Liver (tissue), 9 donors: ENCODE measurements around the gene GALNT14. TPM values are rescaled to one million over a fixed set of nuclear protein-coding genes. Genes with fewer than 3 reads are reported as not detected.

Experiments used
- DNase-seq: peaks from one replicate; pipeline ENCODE4 v3.0.0-alpha.2; 2017; ENCODE audit warnings: low spot score
- H3K27ac ChIP-seq, 2 donors: one replicate each; pipeline ENCODE4 v1.7.0; 2013; ENCODE audit warnings: inconsistent platforms in 2 of 2, low read length in 2 of 2, control low read depth in 1 of 2, low read depth in 1 of 2, mild to moderate bottlenecking in 1 of 2
- H3K27me3 ChIP-seq, 4 donors: one replicate each; pipeline versions ENCODE4 v1.6.1 to v1.7.0; 2013; ENCODE audit warnings: low read length in 3 of 4, inconsistent platforms in 1 of 4, mild to moderate bottlenecking in 1 of 4, moderate library complexity in 1 of 4; ENCODE audit not compliant: control insufficient read depth in 4 of 4, insufficient read depth in 4 of 4
- H3K36me3 ChIP-seq, 4 donors: one replicate each; pipeline versions ENCODE4 v1.6.1 to v1.7.0; 2013; ENCODE audit warnings: low read length in 3 of 4, mild to moderate bottlenecking in 3 of 4, low read depth in 1 of 4, moderate library complexity in 1 of 4; ENCODE audit not compliant: control insufficient read depth in 4 of 4, insufficient read depth in 3 of 4
- H3K4me1 ChIP-seq, 4 donors: one replicate each; pipeline versions ENCODE4 v1.6.1 to v1.7.0; 2013; ENCODE audit warnings: low read length in 3 of 4, mild to moderate bottlenecking in 3 of 4, moderate library complexity in 1 of 4; ENCODE audit not compliant: control insufficient read depth in 4 of 4, insufficient read depth in 4 of 4
- H3K4me3 ChIP-seq, 3 donors: one replicate each; pipeline versions ENCODE4 v1.6.1 to v1.7.0; 2013; ENCODE audit warnings: low read length in 3 of 3, control low read depth in 1 of 3, low read depth in 1 of 3, mild to moderate bottlenecking in 1 of 3
- H3K9ac ChIP-seq, 2 donors: one replicate each; pipeline ENCODE4 v1.7.0; 2013; ENCODE audit warnings: low read length in 2 of 2, mild to moderate bottlenecking in 2 of 2, moderate library complexity in 2 of 2, control low read depth in 1 of 2, low read depth in 1 of 2
- H3K9me3 ChIP-seq, 4 donors: one replicate each; pipeline versions ENCODE4 v1.6.1 to v1.7.0; 2013; ENCODE audit warnings: low read length in 3 of 4; ENCODE audit not compliant: control insufficient read depth in 4 of 4
- FOXA2 ChIP-seq: IDR thresholded peaks from 2 replicates; pipeline ENCODE4 v1.6.1; 2016; ENCODE audit warnings: antibody characterized with exemption
- GABPA ChIP-seq, 2 donors: IDR thresholded peaks in 1 of 2; conservative IDR thresholded peaks in 1 of 2; 2 replicates each; pipeline ENCODE4 v1.6.1; 2016; ENCODE audit warnings: antibody characterized with exemption in 2 of 2, mild to moderate bottlenecking in 1 of 2, moderate library complexity in 1 of 2
- HNF4A ChIP-seq, 2 donors: conservative IDR thresholded peaks; 2 replicates each; pipeline ENCODE4 v1.6.1; 2016; ENCODE audit warnings: antibody characterized with exemption in 2 of 2, mild to moderate bottlenecking in 2 of 2
- HNF4G ChIP-seq: IDR thresholded peaks from 2 replicates; pipeline ENCODE4 v1.6.1; 2016; ENCODE audit warnings: antibody characterized with exemption
- JUND ChIP-seq, 2 donors: IDR thresholded peaks; 2 replicates each; pipeline ENCODE4 v1.6.1; 2016; ENCODE audit warnings: antibody characterized with exemption in 2 of 2
- NR2F2 ChIP-seq: IDR thresholded peaks from 2 replicates; pipeline ENCODE4 v1.6.1; 2016; ENCODE audit warnings: antibody characterized with exemption
- RAD21 ChIP-seq, 2 donors: IDR thresholded peaks; 2 replicates each; pipeline ENCODE4 v1.6.1; 2016; ENCODE audit warnings: antibody characterized with exemption in 2 of 2, mild to moderate bottlenecking in 2 of 2
- RXRA ChIP-seq, 2 donors: IDR thresholded peaks; 2 replicates each; pipeline ENCODE4 v1.6.1; 2017 to 2018; ENCODE audit warnings: antibody characterized with exemption in 2 of 2, mild to moderate bottlenecking in 1 of 2
- SP1 ChIP-seq: IDR thresholded peaks from 2 replicates; pipeline ENCODE4 v1.6.1; 2018; ENCODE audit warnings: antibody characterized with exemption, mild to moderate bottlenecking
- TAF1 ChIP-seq: conservative IDR thresholded peaks from 2 replicates; pipeline ENCODE4 v1.6.1; 2016; ENCODE audit warnings: antibody characterized with exemption, mild to moderate bottlenecking
- YY1 ChIP-seq: IDR thresholded peaks from 2 replicates; pipeline ENCODE4 v1.6.1; 2016; ENCODE audit warnings: antibody characterized with exemption, mild to moderate bottlenecking
- WGBS: extraction: QIAGEN DNeasy Blood & Tissue Kit; methylation state at CpG from one replicate; pipeline ENCODE4 v1.1.7; 2013; 5-methylcytosine and 5-hydroxymethylcytosine counted together
- polyA plus RNA-seq, 2 donors: library from polyadenylated mRNA; stranded (reverse) in 1 of 2; unstranded in 1 of 2; fragments of 200-250 nt in 1 of 2; fragments of >200 nt in 1 of 2; fragmentation: Nextera tagmentation in 1 of 2; extraction: Ambion mirVana in 1 of 2; gene quantifications; one replicate each; pipeline versions ENCODE4 v1.2.1 to v1.2.3, GENCODE V29; 2013 to 2015
- total RNA-seq, 2 donors: library from RNA; depleted of rRNA; stranded (reverse); fragments of >200 nt; gene quantifications; one replicate each; pipeline ENCODE4 v1.2.3, GENCODE V29; 2014
- TF ChIP-seq, protein P1 (sequence below): fragments of 150-350 bp; IDR thresholded peaks from 2 replicates; pipeline ENCODE4 v1.5.1; 2017; ENCODE audit warnings: improper control_type of control experiment, low read depth, low read length; ENCODE audit not compliant: missing input control
- TF ChIP-seq, protein P2 (sequence below): IDR thresholded peaks from 2 replicates; pipeline ENCODE4 v1.6.1; 2016; ENCODE audit warnings: antibody characterized with exemption
- TF ChIP-seq, protein P3 (sequence below): IDR thresholded peaks from 2 replicates; pipeline ENCODE4 v1.6.1; 2016; ENCODE audit warnings: antibody characterized with exemption
- TF ChIP-seq, protein P4 (sequence below): IDR thresholded peaks from 2 replicates; pipeline ENCODE4 v1.6.1; 2016; ENCODE audit warnings: antibody characterized with exemption, mild to moderate bottlenecking
- TF ChIP-seq, protein P5 (sequence below): IDR thresholded peaks from 2 replicates; pipeline ENCODE4 v1.6.1; 2016; ENCODE audit warnings: antibody characterized with exemption
- donor health status: healthy.
- donor health status: healthy.
- donor health status: healthy.
- donor health status: healthy.
- donor health status: healthy.

The GALNT14 gene
- total and polyA plus RNA-seq, 4 donors: 0.86 to 2.0 (median 1.5) TPM

DNA sequence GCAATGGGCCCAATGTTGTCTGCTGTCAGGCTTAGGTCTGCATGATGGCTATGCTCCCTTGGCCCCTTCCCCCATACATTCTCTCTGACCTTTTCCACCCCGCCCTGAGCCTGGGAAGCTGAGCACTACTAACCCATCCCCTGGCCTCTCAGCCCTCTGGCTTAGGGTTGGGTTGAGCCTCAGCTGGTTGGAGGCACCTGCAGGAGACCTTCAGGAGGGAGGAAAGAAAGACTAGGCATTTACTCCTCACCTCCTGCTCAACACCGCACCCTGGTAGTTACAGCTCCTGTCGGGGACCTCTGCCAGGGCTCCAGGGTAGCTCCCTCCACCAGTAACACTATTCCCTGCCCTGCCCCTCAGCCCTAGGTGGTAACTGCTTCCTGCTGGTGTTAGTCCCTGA is 80.5 kb downstream of the GALNT14 start:
- H3K27me3 ChIP-seq: no peaks in the 10 kb centered on the region
- WGBS: 95% methylated on average over 3 of the region's 3 CpGs
- TF ChIP-seq YY1 (no peak), FOXA2 (no peak), NR2F2 (no peak), TAF1 (no peak)
- TF ChIP-seq, protein P1, sequence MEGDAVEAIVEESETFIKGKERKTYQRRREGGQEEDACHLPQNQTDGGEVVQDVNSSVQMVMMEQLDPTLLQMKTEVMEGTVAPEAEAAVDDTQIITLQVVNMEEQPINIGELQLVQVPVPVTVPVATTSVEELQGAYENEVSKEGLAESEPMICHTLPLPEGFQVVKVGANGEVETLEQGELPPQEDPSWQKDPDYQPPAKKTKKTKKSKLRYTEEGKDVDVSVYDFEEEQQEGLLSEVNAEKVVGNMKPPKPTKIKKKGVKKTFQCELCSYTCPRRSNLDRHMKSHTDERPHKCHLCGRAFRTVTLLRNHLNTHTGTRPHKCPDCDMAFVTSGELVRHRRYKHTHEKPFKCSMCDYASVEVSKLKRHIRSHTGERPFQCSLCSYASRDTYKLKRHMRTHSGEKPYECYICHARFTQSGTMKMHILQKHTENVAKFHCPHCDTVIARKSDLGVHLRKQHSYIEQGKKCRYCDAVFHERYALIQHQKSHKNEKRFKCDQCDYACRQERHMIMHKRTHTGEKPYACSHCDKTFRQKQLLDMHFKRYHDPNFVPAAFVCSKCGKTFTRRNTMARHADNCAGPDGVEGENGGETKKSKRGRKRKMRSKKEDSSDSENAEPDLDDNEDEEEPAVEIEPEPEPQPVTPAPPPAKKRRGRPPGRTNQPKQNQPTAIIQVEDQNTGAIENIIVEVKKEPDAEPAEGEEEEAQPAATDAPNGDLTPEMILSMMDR: no peak
- TF ChIP-seq, protein P2, sequence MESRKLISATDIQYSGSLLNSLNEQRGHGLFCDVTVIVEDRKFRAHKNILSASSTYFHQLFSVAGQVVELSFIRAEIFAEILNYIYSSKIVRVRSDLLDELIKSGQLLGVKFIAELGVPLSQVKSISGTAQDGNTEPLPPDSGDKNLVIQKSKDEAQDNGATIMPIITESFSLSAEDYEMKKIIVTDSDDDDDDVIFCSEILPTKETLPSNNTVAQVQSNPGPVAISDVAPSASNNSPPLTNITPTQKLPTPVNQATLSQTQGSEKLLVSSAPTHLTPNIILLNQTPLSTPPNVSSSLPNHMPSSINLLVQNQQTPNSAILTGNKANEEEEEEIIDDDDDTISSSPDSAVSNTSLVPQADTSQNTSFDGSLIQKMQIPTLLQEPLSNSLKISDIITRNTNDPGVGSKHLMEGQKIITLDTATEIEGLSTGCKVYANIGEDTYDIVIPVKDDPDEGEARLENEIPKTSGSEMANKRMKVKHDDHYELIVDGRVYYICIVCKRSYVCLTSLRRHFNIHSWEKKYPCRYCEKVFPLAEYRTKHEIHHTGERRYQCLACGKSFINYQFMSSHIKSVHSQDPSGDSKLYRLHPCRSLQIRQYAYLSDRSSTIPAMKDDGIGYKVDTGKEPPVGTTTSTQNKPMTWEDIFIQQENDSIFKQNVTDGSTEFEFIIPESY: no peak
- no peaks in the 10 kb centered on the region for H3K36me3 ChIP-seq
- DNase-seq: no peak
- H3K27ac ChIP-seq: no peak overlapping the region
- no peak overlapping the region for H3K4me3 ChIP-seq
- H3K4me1 ChIP-seq: no peaks in the 10 kb centered on the region
- H3K9me3 ChIP-seq: no peaks in the 10 kb centered on the region
- H3K9ac ChIP-seq: no peak overlapping the region

DNA sequence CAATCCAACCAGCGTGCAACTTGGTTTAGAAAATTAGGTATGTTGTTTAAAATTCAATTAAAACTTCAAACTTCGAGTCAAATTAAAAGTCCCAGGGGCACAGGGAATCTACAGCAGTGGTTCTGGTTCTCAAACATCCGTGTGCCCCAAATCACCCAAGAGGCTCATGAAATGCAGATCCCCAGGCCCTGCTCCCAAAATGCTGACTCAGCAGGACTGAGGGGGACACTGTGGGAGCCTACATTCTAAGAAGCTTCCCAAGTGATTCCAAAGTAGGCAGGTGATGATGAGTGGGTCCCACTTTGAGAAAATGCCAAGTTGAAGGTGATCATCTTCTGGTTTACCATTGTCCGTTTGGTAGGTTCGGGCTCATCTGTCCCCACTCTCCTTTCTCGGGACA is 82.3 kb downstream of the GALNT14 start:
- Histone ChIP-seq H3K36me3 (no peaks in the 10 kb centered on the region), H3K4me1 (no peaks in the 10 kb centered on the region), H3K27ac (no peak overlapping the region), H3K9ac (no peak overlapping the region), H3K27me3 (no peaks in the 10 kb centered on the region), H3K9me3 (no peaks in the 10 kb centered on the region), H3K4me3 (no peak overlapping the region)
- TF ChIP-seq, protein P1: no peak
- TF ChIP-seq SP1 (no peak), JUND (IDR thresholded peaks at IDR 0.05) (no peak), HNF4A (conservative IDR thresholded peaks at IDR 0.05) (no peak), NR2F2 (no peak), RAD21 (IDR thresholded peaks at IDR 0.05) (no peak), TAF1 (no peak), GABPA (IDR thresholded peaks at IDR 0.05 in 1 of 2, conservative IDR thresholded peaks at IDR 0.05 in 1 of 2) (no peak), RXRA (IDR thresholded peaks at IDR 0.05) (no peak), FOXA2 (no peak), HNF4G (no peak)
- TF ChIP-seq, protein P3, sequence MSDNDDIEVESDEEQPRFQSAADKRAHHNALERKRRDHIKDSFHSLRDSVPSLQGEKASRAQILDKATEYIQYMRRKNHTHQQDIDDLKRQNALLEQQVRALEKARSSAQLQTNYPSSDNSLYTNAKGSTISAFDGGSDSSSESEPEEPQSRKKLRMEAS: no peak
- TF ChIP-seq, protein P2: no peak
- TF ChIP-seq, protein P4, sequence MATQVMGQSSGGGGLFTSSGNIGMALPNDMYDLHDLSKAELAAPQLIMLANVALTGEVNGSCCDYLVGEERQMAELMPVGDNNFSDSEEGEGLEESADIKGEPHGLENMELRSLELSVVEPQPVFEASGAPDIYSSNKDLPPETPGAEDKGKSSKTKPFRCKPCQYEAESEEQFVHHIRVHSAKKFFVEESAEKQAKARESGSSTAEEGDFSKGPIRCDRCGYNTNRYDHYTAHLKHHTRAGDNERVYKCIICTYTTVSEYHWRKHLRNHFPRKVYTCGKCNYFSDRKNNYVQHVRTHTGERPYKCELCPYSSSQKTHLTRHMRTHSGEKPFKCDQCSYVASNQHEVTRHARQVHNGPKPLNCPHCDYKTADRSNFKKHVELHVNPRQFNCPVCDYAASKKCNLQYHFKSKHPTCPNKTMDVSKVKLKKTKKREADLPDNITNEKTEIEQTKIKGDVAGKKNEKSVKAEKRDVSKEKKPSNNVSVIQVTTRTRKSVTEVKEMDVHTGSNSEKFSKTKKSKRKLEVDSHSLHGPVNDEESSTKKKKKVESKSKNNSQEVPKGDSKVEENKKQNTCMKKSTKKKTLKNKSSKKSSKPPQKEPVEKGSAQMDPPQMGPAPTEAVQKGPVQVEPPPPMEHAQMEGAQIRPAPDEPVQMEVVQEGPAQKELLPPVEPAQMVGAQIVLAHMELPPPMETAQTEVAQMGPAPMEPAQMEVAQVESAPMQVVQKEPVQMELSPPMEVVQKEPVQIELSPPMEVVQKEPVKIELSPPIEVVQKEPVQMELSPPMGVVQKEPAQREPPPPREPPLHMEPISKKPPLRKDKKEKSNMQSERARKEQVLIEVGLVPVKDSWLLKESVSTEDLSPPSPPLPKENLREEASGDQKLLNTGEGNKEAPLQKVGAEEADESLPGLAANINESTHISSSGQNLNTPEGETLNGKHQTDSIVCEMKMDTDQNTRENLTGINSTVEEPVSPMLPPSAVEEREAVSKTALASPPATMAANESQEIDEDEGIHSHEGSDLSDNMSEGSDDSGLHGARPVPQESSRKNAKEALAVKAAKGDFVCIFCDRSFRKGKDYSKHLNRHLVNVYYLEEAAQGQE: no peak
- TF ChIP-seq, protein P5, sequence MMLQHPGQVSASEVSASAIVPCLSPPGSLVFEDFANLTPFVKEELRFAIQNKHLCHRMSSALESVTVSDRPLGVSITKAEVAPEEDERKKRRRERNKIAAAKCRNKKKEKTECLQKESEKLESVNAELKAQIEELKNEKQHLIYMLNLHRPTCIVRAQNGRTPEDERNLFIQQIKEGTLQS: no peak
- WGBS: 83% methylated on average over 6 of the region's 6 CpGs
- no peak for DNase-seq
